Mucosa of stomach (tissue), 1 donor: ENCODE results near the gene KRT2.

Source experiments
- H3K27me3 ChIP-seq: one replicate; pipeline ENCODE4 v1.7.0; 2013; ENCODE audit warnings: mild to moderate bottlenecking, low read length; ENCODE audit not compliant: control insufficient read depth, insufficient read depth
- H3K36me3 ChIP-seq: one replicate; pipeline ENCODE4 v1.7.0; 2013; ENCODE audit warnings: low read length; ENCODE audit not compliant: control insufficient read depth, insufficient read depth
- H3K4me1 ChIP-seq: one replicate; pipeline ENCODE4 v1.7.0; 2013; ENCODE audit warnings: mild to moderate bottlenecking, low read length; ENCODE audit not compliant: control insufficient read depth, insufficient read depth
- H3K4me3 ChIP-seq: one replicate; pipeline ENCODE4 v1.7.0; 2013; ENCODE audit warnings: low read length
- H3K9ac ChIP-seq: one replicate; pipeline ENCODE4 v1.7.0; 2013; ENCODE audit warnings: mild to moderate bottlenecking, low read length, moderate library complexity
- H3K9me3 ChIP-seq: one replicate; pipeline ENCODE4 v1.7.0; 2013; ENCODE audit warnings: mild to moderate bottlenecking, low read length, moderate library complexity; ENCODE audit not compliant: control insufficient read depth
- donor health status: Pancreatic carcinoma.

Gene KRT2

GRCh38 chr12:52607314-52607713, 44.7 kb downstream of the KRT2 start:
- peaks cover 18% of the 10 kb centered on the region for H3K27me3 ChIP-seq
- no peaks in the 10 kb centered on the region for H3K4me1 ChIP-seq
- H3K9ac ChIP-seq = no peak overlapping the region
- no peaks in the 10 kb centered on the region for H3K36me3 ChIP-seq
- H3K4me3 ChIP-seq = no peak overlapping the region
- H3K9me3 ChIP-seq = no peaks in the 10 kb centered on the region

DNA sequence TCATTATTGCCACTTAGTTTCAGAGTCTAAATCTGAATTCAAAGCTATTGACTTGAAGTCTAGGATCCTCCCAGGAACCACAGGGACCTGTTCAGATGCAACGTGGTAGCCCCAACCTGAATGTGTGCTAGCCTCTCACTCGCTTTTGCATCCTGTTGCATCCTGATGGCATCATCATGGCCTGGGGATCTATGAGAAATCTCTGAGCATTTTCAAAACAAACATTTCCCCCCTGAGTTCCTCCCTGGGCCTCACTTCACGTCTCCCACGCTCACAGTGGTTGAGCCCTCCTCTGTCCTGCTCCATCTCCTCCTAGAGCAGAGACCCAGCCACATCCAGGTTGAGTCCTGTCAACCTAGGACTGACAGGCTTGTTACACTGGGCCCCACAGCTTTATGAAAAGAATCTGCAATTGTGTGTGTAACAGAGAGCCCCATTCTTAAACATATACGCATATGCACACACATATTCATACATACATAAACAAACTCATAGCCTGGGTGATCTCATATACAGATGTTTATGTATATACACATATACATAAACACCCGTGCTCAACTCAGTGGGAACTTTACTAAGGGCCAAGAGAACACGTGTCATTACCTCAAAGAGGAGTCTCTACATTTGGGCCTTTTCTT, 45.3 kb downstream of the KRT2 start:
- H3K4me1 ChIP-seq = no peaks in the 10 kb centered on the region
- H3K27me3 ChIP-seq = peaks cover 22% of the 10 kb centered on the region
- H3K9me3 ChIP-seq = no peaks in the 10 kb centered on the region
- no peaks in the 10 kb centered on the region for H3K36me3 ChIP-seq
- no peak overlapping the region for H3K9ac ChIP-seq
- H3K4me3 ChIP-seq = no peak overlapping the region

DNA sequence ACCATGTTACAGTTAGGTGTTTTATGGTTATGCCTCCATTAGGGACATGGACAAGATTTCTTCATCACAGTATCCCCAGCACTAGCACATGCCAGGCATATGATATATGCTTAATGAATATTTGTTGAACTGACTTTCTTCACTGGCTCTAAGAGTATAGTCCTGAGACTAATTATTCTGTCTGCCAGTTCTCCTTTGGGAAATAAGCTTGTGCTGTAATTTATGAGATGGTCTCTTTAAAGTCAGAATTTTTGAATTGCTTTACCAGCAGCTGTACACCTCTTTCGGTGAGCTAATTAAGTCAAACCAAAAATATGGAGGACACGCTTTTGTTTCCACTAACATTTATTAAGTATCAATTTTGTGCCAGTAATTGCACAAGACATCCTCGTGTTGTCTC, 45.9 kb downstream of the KRT2 start:
- Histone ChIP-seq H3K9ac (no peak overlapping the region), H3K4me1 (no peaks in the 10 kb centered on the region), H3K9me3 (no peaks in the 10 kb centered on the region), H3K36me3 (no peaks in the 10 kb centered on the region), H3K27me3 (peaks cover 22% of the 10 kb centered on the region), H3K4me3 (no peak overlapping the region)

DNA sequence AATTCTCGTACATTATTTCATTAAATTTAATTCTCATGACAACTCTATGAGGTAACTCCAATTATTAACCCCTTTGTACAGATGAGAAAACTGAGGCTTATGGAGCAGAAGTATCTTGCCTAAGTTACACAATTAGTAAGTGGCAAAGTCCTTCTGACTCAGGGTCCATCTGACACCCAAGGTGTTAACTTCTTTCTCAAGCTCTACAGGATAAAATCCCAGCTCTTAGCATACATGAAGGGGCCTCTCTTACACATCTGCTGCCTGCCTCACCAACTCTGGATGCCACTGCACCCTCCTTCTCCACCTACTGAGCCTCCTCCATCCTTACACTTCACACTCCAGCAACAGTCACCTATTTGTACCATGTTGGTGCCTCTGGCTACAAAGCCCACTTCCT, 46.5 kb downstream of the KRT2 start:
- no peaks in the 10 kb centered on the region for H3K36me3 ChIP-seq
- H3K4me3 ChIP-seq = no peak overlapping the region
- H3K4me1 ChIP-seq = no peaks in the 10 kb centered on the region
- H3K27me3 ChIP-seq = peaks cover 22% of the 10 kb centered on the region
- H3K9me3 ChIP-seq = no peaks in the 10 kb centered on the region
- H3K9ac ChIP-seq = no peak overlapping the region

DNA sequence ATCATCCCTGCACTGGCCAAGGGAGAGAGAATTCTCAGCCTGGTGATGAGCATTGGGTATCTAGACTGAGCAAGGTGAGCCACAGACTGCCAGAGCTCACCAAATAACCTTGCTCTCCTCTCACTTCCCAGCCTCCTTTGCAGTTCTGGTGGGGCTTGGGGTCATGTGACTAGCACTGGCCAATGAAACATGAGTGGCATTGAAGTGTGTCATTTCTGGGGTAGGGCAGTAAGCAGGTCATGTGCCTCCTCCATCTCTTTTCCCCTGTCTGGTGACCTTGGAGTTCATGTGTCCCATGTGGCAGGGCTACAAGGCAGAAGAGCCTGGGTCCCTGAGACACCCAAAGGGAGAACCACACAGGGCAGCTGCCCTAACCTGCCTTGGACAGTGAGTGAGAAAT, 47.2 kb downstream of the KRT2 start:
- Histone ChIP-seq H3K27me3 (peaks cover 27% of the 10 kb centered on the region), H3K36me3 (no peaks in the 10 kb centered on the region), H3K4me3 (no peak overlapping the region), H3K9ac (no peak overlapping the region), H3K9me3 (no peaks in the 10 kb centered on the region), H3K4me1 (no peaks in the 10 kb centered on the region)

DNA sequence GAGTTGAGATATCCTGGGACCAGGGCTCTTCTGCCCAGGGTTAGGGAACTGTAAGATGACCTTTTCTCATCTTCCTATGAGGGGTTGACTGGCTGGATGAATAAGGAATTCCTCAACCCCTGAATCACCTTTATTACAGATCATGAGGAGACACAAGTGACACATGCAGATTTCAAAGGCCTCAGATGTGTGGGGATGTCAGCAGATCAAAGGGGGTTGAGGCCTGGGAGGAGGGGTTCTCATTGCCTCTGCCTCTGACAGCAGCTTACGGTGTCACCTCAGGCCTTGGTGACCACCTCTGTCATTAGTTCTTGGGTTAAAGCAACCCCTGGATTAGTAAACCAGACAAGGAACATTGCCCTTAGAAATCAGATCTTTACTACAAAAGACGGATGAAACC, 48.7 kb downstream of the KRT2 start:
- H3K27me3 ChIP-seq = peaks cover 38% of the 10 kb centered on the region
- H3K4me1 ChIP-seq = no peaks in the 10 kb centered on the region
- no peaks in the 10 kb centered on the region for H3K36me3 ChIP-seq
- H3K9ac ChIP-seq = no peak overlapping the region
- H3K9me3 ChIP-seq = no peaks in the 10 kb centered on the region
- H3K4me3 ChIP-seq = no peak overlapping the region

GRCh38 chr12:52602552-52602951, 49.5 kb downstream of the KRT2 start:
- Histone ChIP-seq H3K9me3 (no peaks in the 10 kb centered on the region), H3K4me3 (no peak overlapping the region), H3K36me3 (no peaks in the 10 kb centered on the region), H3K27me3 (peaks cover 43% of the 10 kb centered on the region), H3K4me1 (no peaks in the 10 kb centered on the region), H3K9ac (no peak overlapping the region)

DNA sequence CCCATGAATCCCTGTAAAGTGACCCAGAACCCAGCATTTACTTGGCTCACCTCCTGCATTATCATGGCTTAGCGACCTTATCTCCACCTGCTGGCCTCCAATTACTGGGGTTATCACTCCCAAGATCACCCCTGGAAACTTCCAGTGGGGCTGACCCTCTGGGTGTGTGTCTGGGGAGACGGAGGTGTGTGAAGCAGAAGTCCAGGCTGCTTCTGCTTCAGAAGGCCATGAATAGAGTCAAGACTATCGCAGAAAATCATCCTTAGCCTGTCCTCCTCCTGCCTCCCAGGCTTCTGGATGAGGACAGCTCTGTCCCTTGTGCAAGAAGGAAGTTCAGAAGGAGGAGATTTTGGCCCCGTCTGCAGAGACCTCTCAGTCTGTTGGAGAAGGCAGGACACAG, 50.3 kb downstream of the KRT2 start:
- Histone ChIP-seq H3K4me1 (no peaks in the 10 kb centered on the region), H3K9me3 (no peaks in the 10 kb centered on the region), H3K4me3 (no peak overlapping the region), H3K9ac (no peak overlapping the region), H3K36me3 (no peaks in the 10 kb centered on the region), H3K27me3 (peaks cover 43% of the 10 kb centered on the region)

- H3K4me1 ChIP-seq = no peaks in the 10 kb centered on the region
- no peaks in the 10 kb centered on the region for H3K36me3 ChIP-seq
- H3K9me3 ChIP-seq = no peaks in the 10 kb centered on the region
- H3K27me3 ChIP-seq = peaks cover 43% of the 10 kb centered on the region
- no peak within 1 kb of the TSS for H3K4me3 ChIP-seq
- no peak within 1 kb of the TSS for H3K9ac ChIP-seq
Measured at GRCh38 chr12:52600941-52601481, 51.0 kb downstream of the KRT2 start, which contains the start of gene KRT72. Gene KRT72 (minus strand): TSS chr12:52601463. CDS start chr12:52601452, 11 bp downstream.

DNA sequence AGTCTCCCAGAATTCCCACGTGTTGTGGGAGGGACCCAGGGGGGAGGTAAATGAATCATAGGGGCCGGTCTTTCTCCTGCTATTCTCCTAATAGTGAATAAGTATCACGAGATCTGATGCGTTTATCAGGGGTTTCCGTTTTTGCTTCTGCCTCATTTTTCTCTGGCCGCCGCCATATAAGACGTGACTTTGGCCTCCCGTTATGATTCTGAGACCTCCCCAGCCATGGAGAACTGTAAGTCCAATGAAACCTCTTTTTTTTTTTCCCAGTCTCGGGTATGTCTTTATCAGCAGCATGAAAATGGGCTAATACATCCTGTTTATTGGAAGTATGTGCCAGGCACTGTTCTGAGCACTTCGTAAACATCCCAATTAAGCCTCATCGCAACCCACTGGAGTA, 51.5 kb downstream of the KRT2 start:
- no peaks in the 10 kb centered on the region for H3K9me3 ChIP-seq
- peaks cover 43% of the 10 kb centered on the region for H3K27me3 ChIP-seq
- H3K9ac ChIP-seq = no peak overlapping the region
- no peak overlapping the region for H3K4me3 ChIP-seq
- H3K4me1 ChIP-seq = no peaks in the 10 kb centered on the region
- H3K36me3 ChIP-seq = no peaks in the 10 kb centered on the region

GRCh38 chr12:52600071-52600470, 51.9 kb downstream of the KRT2 start:
- Histone ChIP-seq H3K27me3 (peaks cover 43% of the 10 kb centered on the region), H3K36me3 (no peaks in the 10 kb centered on the region), H3K9me3 (no peaks in the 10 kb centered on the region), H3K4me3 (no peak overlapping the region), H3K9ac (no peak overlapping the region), H3K4me1 (no peaks in the 10 kb centered on the region)

DNA sequence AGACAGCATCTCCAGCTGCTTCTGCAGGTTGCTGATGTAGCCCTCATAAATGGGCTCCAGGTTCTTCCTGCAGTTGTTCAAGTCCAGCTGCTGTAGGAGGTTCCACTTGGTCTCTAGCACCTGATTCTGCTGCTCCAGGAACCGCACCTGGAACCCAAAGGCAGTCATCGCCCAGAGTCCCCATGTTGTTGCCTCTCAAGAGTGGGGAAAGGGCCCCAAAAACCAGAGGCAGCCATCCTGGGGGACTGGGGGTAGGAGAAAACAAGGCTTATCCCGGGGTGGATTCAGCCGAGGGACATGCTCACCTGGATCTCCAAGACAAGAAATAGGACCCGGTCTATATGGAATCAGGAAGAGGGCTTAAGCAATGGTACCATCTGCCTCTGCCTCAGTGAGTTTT, 53.0 kb downstream of the KRT2 start:
- Histone ChIP-seq H3K9me3 (no peaks in the 10 kb centered on the region), H3K27me3 (peaks cover 43% of the 10 kb centered on the region), H3K36me3 (no peaks in the 10 kb centered on the region), H3K9ac (no peak overlapping the region), H3K4me1 (no peaks in the 10 kb centered on the region), H3K4me3 (no peak overlapping the region)
